B cell (primary cell): ENCODE data around the gene RAC2.

Source experiments
- CTCF ChIP-seq: fragments of 200-600 bp; IDR thresholded peaks from one replicate; pipeline ENCODE4 v1.8.0; 2022; ENCODE audit warnings: antibody characterized with exemption, mild to moderate bottlenecking
- EZH2 ChIP-seq: IDR thresholded peaks from 2 replicates; pipeline ENCODE4 v1.6.1; 2012; ENCODE audit warnings: borderline replicate concordance, low read depth, mild to moderate bottlenecking, moderate library complexity, low read length; ENCODE audit not compliant: insufficient read depth, poor library complexity, severe bottlenecking

GRCh38 chr22:37208401-37209139, 35.5 kb downstream of the RAC2 start:
- TF ChIP-seq CTCF (no peak), EZH2 (no peak)
